Tibial artery (tissue), 4 donors: ENCODE data around the gene ARRB1.

Experiments
- DNase-seq, 2 donors: peaks; one replicate each; pipeline ENCODE4 v3.0.0-alpha.2; 2019
- H3K27ac ChIP-seq, 2 donors: fragments of 200-600 bp; sonication (generic) in 1 of 2; 1 replicate in 1 of 2; 2 replicates in 1 of 2; pipeline ENCODE4 v1.5.1; 2018 to 2019; ENCODE audit warnings: mild to moderate bottlenecking in 1 of 2
- H3K27me3 ChIP-seq, 2 donors: fragments of 200-600 bp; sonication (generic) in 1 of 2; one replicate each; pipeline versions ENCODE4 v1.5.1 to v1.6.0; 2016 to 2019
- H3K36me3 ChIP-seq, 3 donors: fragments of 200-600 bp; sonication (generic) in 2 of 3; one replicate each; pipeline ENCODE4 v1.5.1; 2016 to 2019; ENCODE audit warnings: mild to moderate bottlenecking in 2 of 3
- H3K4me1 ChIP-seq, 4 donors: fragments of 200-600 bp; sonication (generic) in 2 of 4; 1 replicate in 3 of 4; 2 replicates in 1 of 4; pipeline ENCODE4 v1.5.1; 2016 to 2019
- H3K4me3 ChIP-seq, 2 donors: fragments of 200-600 bp; sonication (generic) in 1 of 2; 1 replicate in 1 of 2; 2 replicates in 1 of 2; pipeline ENCODE4 v1.5.1; 2018 to 2019; ENCODE audit warnings: mild to moderate bottlenecking in 2 of 2
- H3K9me3 ChIP-seq, 3 donors: fragments of 200-600 bp; sonication (generic) in 1 of 3; one replicate each; pipeline ENCODE4 v1.5.1; 2016 to 2019
- intact Hi-C: fragments of 100-400 bp; cut with DNase I; formaldehyde crosslinking; loops from one replicate; pipeline ENCODE4 v1.15.0; 2023; ENCODE audit warnings: low total_unique reads
- TF ChIP-seq, protein P1 (sequence below), 2 experiments: fragments of 200-600 bp in 1 of 2; fragments of 450-650 bp in 1 of 2; IDR thresholded peaks; one replicate each; pipeline ENCODE4 v1.5.1; 2017 to 2019; ENCODE audit warnings: antibody characterized with exemption in 2 of 2, mild to moderate bottlenecking in 1 of 2, moderate library complexity in 1 of 2

ARRB1 gene

DNA sequence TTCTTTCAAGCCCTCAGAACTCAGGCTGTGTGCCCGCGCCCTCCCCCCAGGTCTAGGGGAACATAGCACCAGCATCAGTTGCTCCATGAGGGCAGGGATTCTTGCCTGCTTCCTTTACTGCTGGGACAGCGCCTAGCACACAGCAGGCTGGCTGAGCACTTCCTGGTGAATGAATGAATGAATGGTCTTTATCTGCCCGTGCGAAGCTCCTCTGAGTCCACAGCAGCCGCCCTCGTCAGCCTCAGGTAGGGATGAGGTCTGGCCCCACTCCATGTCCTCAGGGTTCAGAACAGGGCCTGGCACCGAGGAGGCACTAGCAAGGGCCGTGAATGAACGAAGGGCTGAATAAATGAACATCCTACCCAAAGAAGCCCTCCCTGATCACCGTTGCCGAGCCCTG lies 27.3 kb downstream of the ARRB1 start:
- Histone ChIP-seq H3K27me3 (no peaks in the 10 kb centered on the region), H3K4me1 (peaks cover 0 to 28% (median 8%) of the 10 kb centered on the region in 4 donors), H3K36me3 (no peaks in the 10 kb centered on the region), H3K27ac (no peak overlapping the region), H3K4me3 (no peak overlapping the region), H3K9me3 (no peaks in the 10 kb centered on the region)
- intact Hi-C loops = loop anchor here (10.0 kb wide), 1 partner anchor 61 kb away; no protein-coding TSS in a partner anchor
- DNase-seq = no peak
- TF ChIP-seq, protein P1, sequence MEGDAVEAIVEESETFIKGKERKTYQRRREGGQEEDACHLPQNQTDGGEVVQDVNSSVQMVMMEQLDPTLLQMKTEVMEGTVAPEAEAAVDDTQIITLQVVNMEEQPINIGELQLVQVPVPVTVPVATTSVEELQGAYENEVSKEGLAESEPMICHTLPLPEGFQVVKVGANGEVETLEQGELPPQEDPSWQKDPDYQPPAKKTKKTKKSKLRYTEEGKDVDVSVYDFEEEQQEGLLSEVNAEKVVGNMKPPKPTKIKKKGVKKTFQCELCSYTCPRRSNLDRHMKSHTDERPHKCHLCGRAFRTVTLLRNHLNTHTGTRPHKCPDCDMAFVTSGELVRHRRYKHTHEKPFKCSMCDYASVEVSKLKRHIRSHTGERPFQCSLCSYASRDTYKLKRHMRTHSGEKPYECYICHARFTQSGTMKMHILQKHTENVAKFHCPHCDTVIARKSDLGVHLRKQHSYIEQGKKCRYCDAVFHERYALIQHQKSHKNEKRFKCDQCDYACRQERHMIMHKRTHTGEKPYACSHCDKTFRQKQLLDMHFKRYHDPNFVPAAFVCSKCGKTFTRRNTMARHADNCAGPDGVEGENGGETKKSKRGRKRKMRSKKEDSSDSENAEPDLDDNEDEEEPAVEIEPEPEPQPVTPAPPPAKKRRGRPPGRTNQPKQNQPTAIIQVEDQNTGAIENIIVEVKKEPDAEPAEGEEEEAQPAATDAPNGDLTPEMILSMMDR (IDR thresholded peaks at IDR 0.05) = no peak

DNA sequence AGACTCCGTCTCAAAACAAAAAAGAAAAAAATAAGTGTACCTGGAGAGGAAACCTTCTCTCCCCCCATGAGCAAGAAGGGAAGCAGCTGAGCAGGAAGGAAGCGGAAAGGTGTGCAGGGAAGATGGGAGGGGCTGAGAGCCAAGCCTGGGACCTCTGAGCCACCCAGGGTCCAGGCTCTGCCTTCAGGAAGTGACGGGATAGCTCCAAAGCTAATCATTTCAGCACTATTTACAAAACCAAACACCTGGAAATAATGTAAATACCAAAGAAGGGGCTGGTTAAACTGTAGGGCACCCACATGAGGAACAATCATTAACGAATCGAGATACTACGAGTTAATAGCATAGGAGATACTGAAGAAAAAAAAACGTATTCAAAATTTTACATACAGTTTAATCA lies 27.9 kb downstream of the ARRB1 start:
- intact Hi-C loops = loop anchor here (10.0 kb wide), 1 partner anchor 61 kb away; no protein-coding TSS in a partner anchor
- DNase-seq = no peak
- TF ChIP-seq, protein P1 (IDR thresholded peaks at IDR 0.05) = no peak
- Histone ChIP-seq H3K27ac (no peak overlapping the region), H3K4me1 (peaks cover 0 to 31% (median 7%) of the 10 kb centered on the region in 4 donors), H3K36me3 (no peaks in the 10 kb centered on the region), H3K9me3 (no peaks in the 10 kb centered on the region), H3K4me3 (no peak overlapping the region), H3K27me3 (no peaks in the 10 kb centered on the region)

DNA sequence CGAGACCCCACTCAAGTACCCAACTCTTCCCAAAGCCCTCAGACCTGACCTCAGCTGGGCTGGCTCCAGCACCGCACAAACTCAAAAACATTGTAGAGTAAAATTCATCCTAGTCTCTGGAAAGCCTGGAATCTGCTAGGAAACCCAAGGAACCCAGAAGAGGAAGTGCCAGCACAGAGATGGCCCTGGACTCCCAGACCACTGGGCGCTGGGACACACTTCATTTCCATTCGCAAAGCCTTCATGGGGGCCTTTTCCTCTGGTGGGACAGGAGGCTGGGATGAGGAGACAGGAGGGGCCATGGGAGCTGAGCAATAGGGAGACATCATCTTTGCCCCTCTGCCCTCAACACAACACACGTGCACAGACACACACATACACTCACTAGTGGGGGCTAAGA lies 30.8 kb downstream of the ARRB1 start:
- intact Hi-C loops = loop anchor here (10.0 kb wide), 1 partner anchor 64 kb away; no protein-coding TSS in a partner anchor
- TF ChIP-seq, protein P1 (IDR thresholded peaks at IDR 0.05) = no peak
- Histone ChIP-seq H3K9me3 (no peaks in the 10 kb centered on the region), H3K4me1 (peaks cover 0 to 22% (median under 1%) of the 10 kb centered on the region in 4 donors), H3K4me3 (no peak overlapping the region), H3K27me3 (no peaks in the 10 kb centered on the region), H3K36me3 (no peaks in the 10 kb centered on the region), H3K27ac (no peak overlapping the region)
- DNase-seq = no peak

DNA sequence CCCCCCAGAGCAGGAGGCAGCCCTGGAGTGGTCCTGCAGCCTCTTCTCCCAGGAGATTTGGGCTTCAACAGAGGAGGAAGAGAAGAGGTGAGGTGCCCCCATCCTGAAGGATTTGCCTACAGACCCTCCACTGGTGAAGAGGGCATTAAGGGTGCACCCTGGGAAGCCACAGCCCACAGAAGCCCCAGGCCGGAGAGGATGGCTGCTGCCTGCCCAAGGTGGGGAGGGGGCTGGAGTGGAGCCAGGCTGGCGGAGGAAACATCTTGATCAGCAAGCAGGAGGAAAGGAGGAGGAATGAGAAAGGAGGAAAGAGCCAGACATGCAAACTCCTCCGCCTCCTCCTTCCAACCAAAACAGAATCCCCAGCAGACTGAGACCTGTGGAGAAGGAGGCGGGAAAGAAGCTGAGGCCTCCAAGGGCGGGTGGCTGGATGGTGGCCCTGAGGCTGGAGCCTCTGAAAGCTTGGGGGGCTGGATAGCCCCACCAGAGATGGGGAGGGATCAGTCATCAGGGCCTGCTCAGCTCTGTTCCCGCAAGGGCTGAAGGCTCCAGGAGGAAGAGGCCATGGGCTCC lies 31.3 kb downstream of the ARRB1 start:
- intact Hi-C loops = loop anchor here (10.0 kb wide), 1 partner anchor 65 kb away; no protein-coding TSS in a partner anchor
- H3K36me3 ChIP-seq = no peaks in the 10 kb centered on the region
- H3K4me3 ChIP-seq = no peak overlapping the region
- no peaks in the 10 kb centered on the region for H3K9me3 ChIP-seq
- no peak overlapping the region for H3K27ac ChIP-seq
- TF ChIP-seq, protein P1 (IDR thresholded peaks at IDR 0.05) = no peak
- H3K27me3 ChIP-seq = no peaks in the 10 kb centered on the region
- peaks cover 0 to 22% (median 0%) of the 10 kb centered on the region in 4 donors for H3K4me1 ChIP-seq
- no peak for DNase-seq

DNA sequence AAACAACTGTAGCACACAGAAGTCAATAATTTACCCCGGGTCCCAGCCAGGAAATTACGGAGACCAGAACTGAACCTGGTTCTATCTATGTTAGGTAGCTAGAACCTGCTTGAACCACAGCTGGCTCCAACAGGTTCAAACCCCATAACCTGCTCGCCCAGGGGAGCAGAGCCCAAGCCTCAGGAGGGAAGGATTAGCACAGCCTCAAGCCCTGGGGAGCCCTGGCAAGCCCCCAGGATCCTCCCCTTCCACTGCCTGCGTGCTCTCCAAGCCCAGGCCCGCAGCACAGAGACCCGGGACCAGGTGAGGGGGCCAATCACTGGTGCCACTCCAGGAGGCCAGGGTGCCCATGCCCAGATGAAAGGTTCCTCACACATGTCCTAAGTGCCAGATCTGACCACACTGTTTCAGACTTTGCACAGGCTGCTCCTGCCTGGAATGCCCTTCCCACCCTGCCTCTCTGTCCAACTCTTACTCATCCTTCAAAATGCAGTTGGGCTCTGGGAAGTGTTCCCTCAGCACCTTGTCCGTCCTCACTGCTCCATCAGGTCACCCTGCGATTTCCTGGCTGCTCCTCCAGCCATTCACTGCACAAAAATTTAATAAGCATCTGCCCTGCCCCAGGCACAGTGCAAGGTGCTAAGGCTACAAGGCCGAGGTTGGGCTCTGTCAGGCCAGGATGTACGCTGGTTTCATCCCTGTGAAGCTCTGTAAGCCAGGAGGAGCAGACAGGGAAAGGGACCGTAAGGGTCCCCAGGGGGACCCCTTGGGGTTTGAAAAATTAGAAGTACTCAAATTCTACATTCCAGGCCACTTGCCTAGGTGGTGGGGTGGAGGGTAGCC lies 32.2 kb downstream of the ARRB1 start:
- Histone ChIP-seq H3K27me3 (no peaks in the 10 kb centered on the region), H3K36me3 (no peaks in the 10 kb centered on the region), H3K27ac (no peak overlapping the region), H3K4me3 (no peak overlapping the region), H3K9me3 (no peaks in the 10 kb centered on the region), H3K4me1 (peaks cover 0 to 22% (median 0%) of the 10 kb centered on the region in 4 donors)
- intact Hi-C loops = no loop called here
- TF ChIP-seq, protein P1 (IDR thresholded peaks at IDR 0.05) = no peak
- DNase-seq = no peak
